GM12864 (cell line): ENCODE measurements around the gene ZNF892.

Experiments used
- DNase-seq: peaks from one replicate; pipeline ENCODE4 v3.0.0-alpha.2; 2011; ENCODE audit warnings: low read depth
- H3K4me3 ChIP-seq: 2 replicates; pipeline ENCODE4 v1.5.1; 2011; ENCODE audit warnings: mild to moderate bottlenecking, low read depth, low read length, control low read depth
- CTCF ChIP-seq: IDR thresholded peaks from 2 replicates; pipeline ENCODE4 v1.5.1; 2011; ENCODE audit warnings: low read depth, mild to moderate bottlenecking, moderate library complexity, low read length, control low read depth, inconsistent platforms; ENCODE audit errors: missing control alignments

ZNF892 gene

GRCh38 chr2:95207111-95207961 lies at the start of gene ZNF892:
TSS of gene ZNF892 (plus strand) at chr2:95207521. CDS start at chr2:95207816, 295 bp downstream.
- peak; percentile 15 for TF ChIP-seq CTCF
- peak; percentile 61 for DNase-seq

GRCh38 chr2:95158441-95158840 lies 48.9 kb upstream of the ZNF892 start:
- no peak for TF ChIP-seq CTCF
- H3K4me3 ChIP-seq, result peak overlapping the region; percentile 74
- DNase-seq, result no peak

More at GRCh38 chr2:95207111-95207961, at the start of gene ZNF892:
- peak within 1 kb of the TSS; percentile 72 for H3K4me3 ChIP-seq

GRCh38 chr2:95158891-95159619 lies 48.3 kb upstream of the ZNF892 start:
- peak overlapping the region; percentile 74 for H3K4me3 ChIP-seq
- DNase-seq, result no peak
- TF ChIP-seq CTCF, result no peak

- peak; percentile 25 for DNase-seq
- peak within 1 kb of the TSS; percentile 74 for H3K4me3 ChIP-seq
- TF ChIP-seq CTCF, result no peak
Measured at GRCh38 chr2:95159690-95160449, 47.5 kb upstream of the ZNF892 start, which contains the start of gene ZNF514. TSS of gene ZNF514 (minus strand) at chr2:95159848. CDS start at chr2:95153253, 6,595 bp downstream.

- H3K4me3 ChIP-seq, result peak overlapping the region; percentile 70
- DNase-seq, result no peak
- no peak for TF ChIP-seq CTCF
Measured at GRCh38 chr2:95165030-95165370, 42.3 kb upstream of the ZNF892 start.

GRCh38 chr2:95165371-95166064 lies 41.8 kb upstream of the ZNF892 start, which contains the start of gene ZNF2:
TSS of gene ZNF2 (plus strand) at chr2:95165809. CDS start at chr2:95176227, 10,418 bp downstream.
- TF ChIP-seq CTCF, result no peak
- peak within 1 kb of the TSS; percentile 70 for H3K4me3 ChIP-seq
- peak; percentile 94 for DNase-seq
